GM21447 (cell line): ENCODE data around the gene NDFIP1.
"Not testable (repeated sequence)": the region's sequence is repeated elsewhere in the genome, so short reads cannot be mapped to it uniquely, and the experiment has no call there.

ENCODE experiments used
- ATAC-seq: cut with Tn5 transposase; IDR thresholded peaks from one replicate; pipeline ENCODE4 v1.9.1; 2021; ENCODE audit not compliant: unreplicated experiment

Gene NDFIP1

GRCh38 chr5:142183561-142183960, 75.0 kb downstream of the NDFIP1 start:
- ATAC-seq: no peak

- ATAC-seq: no peak
Observed at GRCh38 chr5:142184988-142185387, 76.4 kb downstream of the NDFIP1 start.

GRCh38 chr5:142186514-142186856, 77.9 kb downstream of the NDFIP1 start:
- ATAC-seq: no peak

GRCh38 chr5:142186857-142187594, 78.4 kb downstream of the NDFIP1 start:
- no peak for ATAC-seq

GRCh38 chr5:142188691-142189090, 80.1 kb downstream of the NDFIP1 start:
- ATAC-seq: not testable (repeated sequence)

- ATAC-seq: no peak
Observed at GRCh38 chr5:142189813-142190212, 81.2 kb downstream of the NDFIP1 start.

GRCh38 chr5:142191776-142192175, 83.2 kb downstream of the NDFIP1 start:
- no peak for ATAC-seq

GRCh38 chr5:142192286-142193113, 83.9 kb downstream of the NDFIP1 start:
- no peak for ATAC-seq

GRCh38 chr5:142193114-142193428, 84.5 kb downstream of the NDFIP1 start:
- ATAC-seq: no peak

GRCh38 chr5:142197098-142197497, 88.5 kb downstream of the NDFIP1 start:
- no peak for ATAC-seq

- no peak for ATAC-seq
Observed at GRCh38 chr5:142197781-142198180, 89.2 kb downstream of the NDFIP1 start.

- ATAC-seq: no peak
Observed at GRCh38 chr5:142199388-142199787, 90.8 kb downstream of the NDFIP1 start.

GRCh38 chr5:142200387-142200786, 91.8 kb downstream of the NDFIP1 start:
- no peak for ATAC-seq

GRCh38 chr5:142201471-142201887, 92.9 kb downstream of the NDFIP1 start:
- ATAC-seq: no peak

GRCh38 chr5:142202282-142202681, 93.7 kb downstream of the NDFIP1 start:
- no peak for ATAC-seq
